BJ (cell line): ENCODE results near the gene LCE1E. TPM values are rescaled to one million over a fixed set of nuclear protein-coding genes. Genes with fewer than 3 reads are reported as not detected.

Experiments used
- CTCF ChIA-PET: fragments of 350-600 bp; formaldehyde crosslinking; extraction: SDS; loops from one replicate; lab custom pipeline; 2021; ENCODE audit warnings: antibody characterized with exemption, inconsistent platforms; lab: Yijun Ruan, JAX
- POLR2A ChIA-PET: fragments of 300-600 bp; sonication (Branson Sonifier 250); formaldehyde crosslinking; extraction: SDS; loops from one replicate; lab custom pipeline; 2021; ENCODE audit warnings: antibody characterized with exemption; lab: Charles Lee
- DNase-seq: peaks from one replicate; pipeline ENCODE4 v3.0.0-alpha.2; 2011; ENCODE audit warnings: low read depth
- H3K27me3 ChIP-seq: 2 replicates; pipeline ENCODE4 v1.6.0; 2011; ENCODE audit warnings: low read length; ENCODE audit not compliant: control insufficient read depth, insufficient read depth
- H3K36me3 ChIP-seq: 2 replicates; pipeline ENCODE4 v1.5.1; 2011; ENCODE audit warnings: low read length; ENCODE audit not compliant: control insufficient read depth, insufficient read depth
- H3K4me3 ChIP-seq: 2 replicates; pipeline ENCODE4 v1.5.1; 2011; ENCODE audit warnings: low read depth, mild to moderate bottlenecking, control low read depth, low read length
- CTCF ChIP-seq: IDR thresholded peaks from 2 replicates; pipeline ENCODE4 v1.5.1; 2011; ENCODE audit warnings: low read depth, mild to moderate bottlenecking, control low read depth, inconsistent platforms, low read length, moderate library complexity; ENCODE audit not compliant: insufficient read depth
- polyA plus RNA-seq: library from polyadenylated mRNA; depleted of rRNA; stranded (reverse); fragments of >200 nt; gene quantifications from 2 replicates; pipeline ENCODE4 v1.2.3, GENCODE V29; 2011

The LCE1E gene
- polyA plus RNA-seq, 1 experiment: not detected

DNA sequence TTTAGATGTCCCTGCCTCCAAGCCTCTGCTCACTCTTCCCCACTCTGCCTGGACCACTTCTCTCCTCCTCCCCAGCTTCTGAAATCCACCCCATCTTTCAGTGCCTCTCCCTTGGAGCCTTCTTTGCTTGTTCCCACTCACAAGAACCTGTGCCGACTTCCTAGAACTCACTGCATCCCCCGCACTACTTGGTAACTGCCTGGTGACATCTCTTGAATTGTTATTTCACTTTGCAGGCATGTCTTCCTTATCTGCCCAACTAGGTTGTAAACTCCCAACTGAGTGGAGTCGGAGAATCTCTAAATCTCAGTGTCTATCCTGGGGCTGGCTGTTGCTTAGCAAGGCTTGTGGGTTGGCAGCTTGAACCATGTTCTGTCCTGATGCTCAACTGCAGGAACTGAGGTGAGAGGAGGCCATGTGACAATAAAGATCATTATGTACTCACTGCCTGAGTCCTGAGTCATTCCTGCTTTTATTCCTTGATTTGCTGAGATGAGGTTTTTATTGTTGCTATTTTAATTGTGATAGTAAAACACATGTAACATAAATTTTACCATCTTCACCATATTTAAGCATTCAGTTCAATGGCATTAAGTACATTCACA lies 24.3 kb upstream of the LCE1E start:
- Histone ChIP-seq H3K36me3 (no peaks in the 10 kb centered on the region), H3K27me3 (no peaks in the 10 kb centered on the region), H3K4me3 (no peak overlapping the region)
- POLR2A ChIA-PET: no interaction called here
- no peak for DNase-seq
- CTCF ChIA-PET: interaction anchor here (0.5 kb wide), 1 partner anchor 301 kb away, joined by 3 read pairs; no protein-coding TSS in a partner anchor
- TF ChIP-seq CTCF: no peak

DNA sequence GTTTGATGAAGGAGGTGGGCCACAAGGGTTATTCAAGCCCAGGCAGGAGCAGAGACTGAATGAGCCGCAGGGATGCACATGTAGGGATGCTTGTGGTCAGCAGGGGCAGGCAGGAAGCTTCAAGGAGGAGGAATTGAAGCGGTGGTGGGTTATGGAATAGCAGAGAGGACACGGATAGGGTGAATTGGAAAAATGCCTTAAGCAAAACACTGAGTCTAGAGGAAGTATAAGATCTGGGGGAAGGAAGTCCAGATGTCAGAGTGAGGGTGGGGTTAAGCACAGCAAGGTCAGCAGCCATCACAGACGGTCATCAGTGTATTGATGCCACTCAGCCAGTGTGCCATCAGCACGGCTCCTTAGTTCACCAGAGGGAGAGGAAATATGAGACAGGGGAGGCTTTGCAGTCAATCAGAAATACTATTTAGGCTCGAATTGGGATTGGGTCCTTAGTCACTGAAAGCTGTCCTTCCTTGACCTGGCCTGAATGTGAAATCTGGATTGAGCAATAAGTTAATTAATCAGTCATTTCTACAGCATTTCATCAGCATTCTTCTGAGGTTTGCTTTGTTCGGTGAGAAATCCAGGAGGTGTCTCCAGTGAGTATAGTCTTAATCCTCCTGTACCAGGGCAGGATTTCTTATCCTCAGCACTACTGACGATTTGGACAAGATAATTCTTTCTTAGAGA lies 17.1 kb upstream of the LCE1E start:
- CTCF ChIA-PET: interaction anchor here (1.5 kb wide), 1 partner anchor 157 kb away, joined by 3 read pairs; no protein-coding TSS in a partner anchor
- TF ChIP-seq CTCF: no peak
- Histone ChIP-seq H3K27me3 (no peaks in the 10 kb centered on the region), H3K36me3 (no peaks in the 10 kb centered on the region), H3K4me3 (no peak overlapping the region)
- no peak for DNase-seq
- POLR2A ChIA-PET: no interaction called here

DNA sequence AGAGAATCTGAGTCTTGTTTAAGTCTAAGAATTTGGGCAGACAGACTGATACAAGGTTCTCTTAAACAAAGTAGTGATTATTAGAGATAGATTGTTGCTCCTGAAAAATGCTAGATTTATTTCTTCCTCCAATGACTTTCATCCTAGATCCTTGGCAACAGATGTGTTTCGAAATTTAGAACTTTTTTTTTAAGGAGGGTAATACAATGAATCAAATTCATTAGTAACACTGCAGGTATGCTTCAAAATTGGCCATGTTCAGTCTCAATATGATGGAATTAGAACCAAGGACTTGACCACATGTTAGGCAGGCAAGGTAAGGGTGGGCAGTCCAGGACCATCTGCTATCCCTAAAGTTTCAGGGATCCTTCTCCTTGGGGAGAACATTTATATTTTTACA lies 15.6 kb upstream of the LCE1E start:
- H3K27me3 ChIP-seq: no peaks in the 10 kb centered on the region
- no peak for DNase-seq
- POLR2A ChIA-PET: no interaction called here
- H3K4me3 ChIP-seq: no peak overlapping the region
- TF ChIP-seq CTCF: no peak
- H3K36me3 ChIP-seq: no peaks in the 10 kb centered on the region
- CTCF ChIA-PET: no interaction called here

DNA sequence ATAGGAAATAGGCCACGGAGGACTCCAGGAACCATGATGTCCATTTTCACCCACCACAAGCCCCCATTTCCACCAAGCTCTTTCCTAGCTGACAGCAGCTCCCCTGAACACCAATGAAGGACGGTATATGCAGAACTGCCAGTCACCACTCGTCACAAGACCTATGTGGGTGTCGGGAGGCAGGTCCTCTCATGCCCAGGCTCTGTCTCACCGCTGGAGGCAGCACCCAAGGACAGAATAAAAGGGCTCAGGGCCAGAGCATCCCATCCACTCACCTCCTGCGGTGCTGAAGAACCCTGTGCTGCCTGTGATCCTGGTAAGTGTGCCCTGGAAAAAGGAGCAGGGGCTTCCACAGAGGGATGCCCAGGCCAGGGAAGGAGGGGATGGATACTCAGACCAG lies 11.2 kb upstream of the LCE1E start, which contains the start of gene LCE1F:
Gene LCE1F (plus strand): TSS at position 266 of the 400 bp plus-strand sequence. CDS start 1,232 bp downstream, outside the sequence.
- no peak for DNase-seq
- POLR2A ChIA-PET: no interaction called here
- Histone ChIP-seq H3K4me3 (no peak within 1 kb of the TSS), H3K27me3 (no peaks in the 10 kb centered on the region), H3K36me3 (no peaks in the 10 kb centered on the region)
- CTCF ChIA-PET: no interaction called here
- TF ChIP-seq CTCF: no peak

- TF ChIP-seq CTCF: no peak
- H3K36me3 ChIP-seq: no peaks in the 10 kb centered on the region
- H3K4me3 ChIP-seq: no peak overlapping the region
- DNase-seq: no peak
- ChIA-PET POLR2A (no interaction called here), CTCF (no interaction called here)
- no peaks in the 10 kb centered on the region for H3K27me3 ChIP-seq
Measured at GRCh38 chr1:152776361-152776760, 9.7 kb upstream of the LCE1E start.
